Measurements from ENCODE around the gene ASTL.

ASTL gene

DNA sequence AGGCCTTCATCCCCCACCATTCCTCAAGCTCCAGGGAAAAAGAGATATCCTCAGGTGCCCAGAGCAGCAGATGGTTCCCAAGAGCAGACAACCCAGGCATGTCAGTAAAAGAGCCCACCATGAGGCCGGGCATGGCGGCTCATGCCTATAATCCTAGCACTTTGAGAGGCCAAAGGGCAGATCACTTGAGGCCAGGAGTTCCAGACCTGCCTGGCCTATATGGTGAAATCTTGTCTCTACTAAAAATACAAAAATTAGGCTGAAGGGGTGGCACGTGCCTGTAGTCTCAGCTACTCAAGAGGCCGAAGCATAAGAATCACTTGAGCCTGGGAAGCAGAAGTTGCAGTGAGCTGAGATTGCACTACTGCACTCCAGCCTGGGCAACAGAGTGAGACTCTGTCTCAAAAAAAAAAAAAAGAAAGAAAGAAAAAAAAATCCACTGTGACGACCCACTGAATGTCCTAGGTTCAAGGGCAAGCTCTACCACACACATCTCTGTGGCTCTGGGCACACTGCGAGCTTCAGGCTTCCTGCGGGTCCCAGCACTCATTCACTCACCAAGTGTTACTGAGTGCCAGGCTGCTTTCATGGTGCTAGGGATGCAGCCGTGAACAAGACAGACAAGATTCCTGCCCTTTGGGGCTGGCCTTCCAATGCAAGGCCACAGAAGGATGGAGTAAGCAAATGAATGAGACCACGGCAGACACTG is 13.4 kb upstream of the ASTL start:
- in situ Hi-C loops (cut with MboI; ENCODE audit: low sequenced_read_pairs, unreplicated experiment) = no loop called here
- no peak for DNase-seq (ENCODE audit: low spot score)
- TF ChIP-seq, protein P1, sequence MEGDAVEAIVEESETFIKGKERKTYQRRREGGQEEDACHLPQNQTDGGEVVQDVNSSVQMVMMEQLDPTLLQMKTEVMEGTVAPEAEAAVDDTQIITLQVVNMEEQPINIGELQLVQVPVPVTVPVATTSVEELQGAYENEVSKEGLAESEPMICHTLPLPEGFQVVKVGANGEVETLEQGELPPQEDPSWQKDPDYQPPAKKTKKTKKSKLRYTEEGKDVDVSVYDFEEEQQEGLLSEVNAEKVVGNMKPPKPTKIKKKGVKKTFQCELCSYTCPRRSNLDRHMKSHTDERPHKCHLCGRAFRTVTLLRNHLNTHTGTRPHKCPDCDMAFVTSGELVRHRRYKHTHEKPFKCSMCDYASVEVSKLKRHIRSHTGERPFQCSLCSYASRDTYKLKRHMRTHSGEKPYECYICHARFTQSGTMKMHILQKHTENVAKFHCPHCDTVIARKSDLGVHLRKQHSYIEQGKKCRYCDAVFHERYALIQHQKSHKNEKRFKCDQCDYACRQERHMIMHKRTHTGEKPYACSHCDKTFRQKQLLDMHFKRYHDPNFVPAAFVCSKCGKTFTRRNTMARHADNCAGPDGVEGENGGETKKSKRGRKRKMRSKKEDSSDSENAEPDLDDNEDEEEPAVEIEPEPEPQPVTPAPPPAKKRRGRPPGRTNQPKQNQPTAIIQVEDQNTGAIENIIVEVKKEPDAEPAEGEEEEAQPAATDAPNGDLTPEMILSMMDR (IDR thresholded peaks at IDR 0.05; ENCODE audit: borderline replicate concordance, control extremely low read depth, extremely low read depth, insufficient read depth, missing control alignments) = no peak

DNA sequence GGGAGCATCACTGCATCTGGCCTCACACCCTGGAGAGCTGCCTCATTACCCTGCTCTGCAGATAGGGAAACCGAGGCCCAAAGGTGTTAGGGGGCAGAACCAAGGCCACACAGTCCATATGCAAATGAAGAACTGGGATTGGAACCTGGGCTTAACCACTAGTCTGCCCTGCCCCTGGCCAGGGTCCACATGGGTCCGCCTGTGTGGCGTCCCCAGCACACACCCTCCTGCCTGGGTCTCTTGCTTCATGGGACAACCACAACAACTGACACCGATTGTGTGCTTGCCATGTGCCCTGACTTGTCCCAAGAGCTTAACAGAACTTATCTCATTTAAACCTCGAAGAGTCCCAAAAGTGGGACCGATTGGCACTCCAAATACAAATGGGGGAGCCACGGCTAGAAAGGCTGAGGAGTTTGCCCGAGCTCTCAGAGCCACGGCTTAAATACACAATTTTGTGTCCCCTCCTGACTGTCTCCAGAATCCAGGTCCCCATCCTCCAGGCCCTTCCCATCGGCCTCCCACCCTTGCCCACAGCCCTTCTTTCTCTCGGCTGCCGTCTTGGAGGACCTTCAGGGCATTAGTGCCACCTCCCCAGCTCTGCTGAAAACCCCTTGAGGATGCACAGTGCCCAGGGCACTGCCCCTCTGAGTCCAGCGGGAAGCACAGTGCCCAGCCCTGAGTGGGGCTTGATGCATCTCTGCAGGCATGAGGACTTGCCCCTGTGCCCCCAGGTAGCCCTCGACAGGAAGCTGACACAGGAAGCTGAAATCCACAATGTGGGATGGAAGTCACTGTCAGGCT is 12.7 kb upstream of the ASTL start:
- in situ Hi-C loops (cut with MboI; ENCODE audit: low sequenced_read_pairs, unreplicated experiment) = no loop called here
- DNase-seq (ENCODE audit: low spot score) = no peak
- TF ChIP-seq, protein P1 (IDR thresholded peaks at IDR 0.05; ENCODE audit: borderline replicate concordance, control extremely low read depth, extremely low read depth, insufficient read depth, missing control alignments) = no peak

DNA sequence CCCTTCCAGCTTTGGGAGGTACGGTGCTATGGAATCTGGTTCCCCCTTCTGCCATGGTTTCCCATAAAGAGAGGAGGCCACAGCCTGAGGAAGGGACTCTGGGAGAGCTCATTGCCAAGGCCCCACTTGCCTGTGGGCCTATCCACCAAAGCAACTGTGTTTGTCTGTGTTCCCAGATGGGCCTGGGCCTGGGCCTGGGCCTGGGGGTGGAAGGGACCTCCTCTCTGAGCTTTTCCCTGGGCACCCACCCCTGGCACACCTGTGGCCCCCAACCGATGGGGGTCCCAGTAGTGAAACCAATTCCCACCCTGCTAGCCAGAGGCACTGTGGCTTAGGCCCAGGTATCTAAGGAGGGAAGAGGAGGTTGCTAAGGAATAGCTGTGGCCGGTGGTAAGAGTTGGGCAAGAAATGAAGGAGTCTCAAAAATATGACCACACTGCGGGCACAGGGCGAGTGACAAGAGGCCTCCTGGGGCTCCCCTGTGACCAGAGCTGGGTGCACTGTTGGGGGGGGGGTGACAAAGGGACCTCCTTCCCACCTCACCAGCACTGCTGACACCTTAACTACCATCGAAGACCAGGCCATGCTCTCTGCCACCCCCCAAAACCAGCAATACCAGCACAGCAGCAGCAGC is 11.8 kb upstream of the ASTL start:
- TF ChIP-seq, protein P1 (IDR thresholded peaks at IDR 0.05; ENCODE audit: borderline replicate concordance, control extremely low read depth, extremely low read depth, insufficient read depth, missing control alignments) = no peak
- in situ Hi-C loops (cut with MboI; ENCODE audit: low sequenced_read_pairs, unreplicated experiment) = no loop called here
- no peak for DNase-seq (ENCODE audit: low spot score)

DNA sequence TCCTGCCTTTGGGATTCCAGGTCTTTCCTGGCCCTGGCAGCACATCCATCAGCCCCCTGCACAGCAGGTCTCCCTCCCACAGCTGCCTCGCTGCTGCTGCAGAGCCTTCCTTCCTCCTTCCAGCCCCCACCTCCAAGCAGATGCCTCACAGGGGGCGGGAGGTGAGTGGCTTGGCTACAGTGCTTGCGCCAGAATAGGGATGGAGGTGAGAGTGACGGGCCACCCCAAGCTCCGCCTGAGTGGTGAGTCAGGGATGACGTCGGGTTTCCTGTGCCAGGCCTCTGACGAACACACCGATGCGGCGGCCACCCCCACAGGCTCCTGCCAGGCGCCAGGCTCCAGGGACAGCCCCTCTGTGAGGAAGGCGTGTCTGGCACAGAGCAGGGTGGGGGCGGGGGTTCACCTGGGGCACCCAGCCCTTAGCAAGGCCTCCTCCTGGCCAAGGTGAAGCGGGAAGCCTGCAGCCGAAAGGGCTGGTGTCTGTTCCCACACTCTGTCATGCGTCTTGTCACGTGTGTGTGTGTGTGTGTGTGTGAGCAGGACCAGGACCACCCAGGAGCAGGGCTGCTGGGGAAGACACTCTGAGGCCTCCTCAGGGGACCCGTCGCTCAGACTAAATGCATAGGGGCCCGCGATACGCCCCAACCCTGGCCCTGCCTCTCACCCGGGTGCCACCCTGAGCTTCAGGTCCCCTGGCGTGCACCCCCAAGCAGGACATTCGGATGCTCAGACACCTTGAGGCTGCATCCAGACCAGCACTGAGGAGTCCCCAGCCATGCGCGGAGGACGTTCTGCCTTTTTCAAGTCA is 10.3 kb upstream of the ASTL start:
- in situ Hi-C loops (cut with MboI; ENCODE audit: low sequenced_read_pairs, unreplicated experiment) = no loop called here
- TF ChIP-seq, protein P1 (IDR thresholded peaks at IDR 0.05; ENCODE audit: borderline replicate concordance, control extremely low read depth, extremely low read depth, insufficient read depth, missing control alignments) = no peak
- DNase-seq (ENCODE audit: low spot score) = peak; percentile 85

DNA sequence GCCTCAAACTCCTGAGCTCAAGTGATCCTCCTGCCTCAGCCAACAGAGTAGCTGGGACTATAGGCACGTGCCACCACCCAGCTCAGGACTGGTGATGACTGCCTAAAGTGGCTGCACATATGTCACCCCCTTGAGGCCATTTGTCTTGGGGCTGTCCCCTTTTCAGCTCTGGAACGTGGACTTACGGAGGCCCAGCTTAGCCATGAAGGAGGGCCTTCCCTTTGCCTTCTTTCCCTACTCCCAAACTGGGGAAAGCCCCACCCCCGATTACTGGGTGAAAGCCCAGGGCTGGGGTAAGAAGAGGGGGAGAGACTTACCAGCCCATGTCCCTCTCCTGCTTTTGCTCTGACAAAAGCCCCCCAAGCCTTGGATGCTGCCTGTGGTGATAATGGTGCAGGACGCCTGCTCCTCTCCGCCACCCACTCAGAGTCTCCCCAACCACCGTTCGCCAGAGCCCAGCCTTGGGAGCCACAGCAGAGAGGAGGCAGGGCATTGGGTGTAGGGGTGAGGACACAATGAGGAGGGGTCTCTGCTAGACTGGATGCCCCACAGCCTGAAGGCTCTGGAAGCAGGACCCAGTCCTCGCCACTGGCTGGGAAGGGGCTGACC is 9.4 kb upstream of the ASTL start:
- in situ Hi-C loops (cut with MboI; ENCODE audit: low sequenced_read_pairs, unreplicated experiment) = no loop called here
- DNase-seq (ENCODE audit: low spot score) = no peak
- TF ChIP-seq, protein P1 (IDR thresholded peaks at IDR 0.05; ENCODE audit: borderline replicate concordance, control extremely low read depth, extremely low read depth, insufficient read depth, missing control alignments) = no peak
